Endothelial cell of umbilical vein (primary cell): ENCODE results near the gene RSL1D1. TPM values are rescaled to one million over a fixed set of nuclear protein-coding genes. Genes with fewer than 3 reads are reported as not detected.

Source experiments
- BruUV-seq: library from RNA; stranded (reverse); fragments of 400-500 nt; replicated peaks from 2 replicates; lab custom pipeline; 2021; lab: Mats Ljungman, UMichigan
- CTCF ChIA-PET: fragments of 300-600, 350-600 bp; sonication (Branson Sonifier 250); formaldehyde crosslinking; loops from one replicate; lab custom pipeline; 2021; ENCODE audit warnings: antibody characterized with exemption, inconsistent platforms; lab: Charles Lee
- POLR2A ChIA-PET: fragments of 300-600, 350-600 bp; sonication (Branson Sonifier 250); formaldehyde crosslinking; loops from one replicate; lab custom pipeline; 2021; ENCODE audit warnings: antibody characterized with exemption, inconsistent platforms; lab: Charles Lee
- DNase-seq: peaks from one replicate; pipeline ENCODE4 v3.0.0-alpha.2; 2011; ENCODE audit warnings: low read depth, low spot score
- FAIRE-seq: peaks from 2 replicates; lab custom pipeline; 2011; peaks lifted over from hg19 to GRCh38; lab: Jason Lieb, UNC
- H2AFZ ChIP-seq: 2 replicates; pipeline ENCODE4 v1.6.0; 2012; ENCODE audit warnings: low read depth, low read length, control low read depth, inconsistent platforms
- H3K27ac ChIP-seq: 2 replicates; pipeline ENCODE4 v1.5.1; 2011; ENCODE audit warnings: low read depth, mild to moderate bottlenecking, control low read depth, low read length, moderate library complexity; ENCODE audit not compliant: insufficient read depth
- H3K27me3 ChIP-seq, 2 experiments: 2 replicates each; pipeline versions ENCODE4 v1.6.0 to v1.6.1; 2011; ENCODE audit warnings: low read length in 2 of 2, mixed read lengths in 1 of 2; ENCODE audit not compliant: control insufficient read depth in 2 of 2, insufficient read depth in 2 of 2
- H3K36me3 ChIP-seq, 2 experiments: 2 replicates in 1 of 2; 3 replicates in 1 of 2; pipeline ENCODE4 v1.5.1; 2011; ENCODE audit warnings: low read length in 2 of 2, mild to moderate bottlenecking in 1 of 2, moderate library complexity in 1 of 2; ENCODE audit not compliant: control insufficient read depth in 2 of 2, insufficient read depth in 2 of 2; ENCODE audit errors: extremely low read depth in 1 of 2
- H3K4me1 ChIP-seq: 3 replicates; pipeline ENCODE4 v1.5.1; 2011; ENCODE audit warnings: mild to moderate bottlenecking, low read length; ENCODE audit not compliant: control insufficient read depth, insufficient read depth; ENCODE audit errors: extremely low read depth
- H3K4me2 ChIP-seq: 2 replicates; pipeline ENCODE4 v1.6.1; 2011; ENCODE audit warnings: low read length, control low read depth, mixed read lengths; ENCODE audit not compliant: insufficient read depth
- H3K4me3 ChIP-seq, 3 experiments: fragments of 200-600 bp in 1 of 3; sonication (generic), shearing (Covaris generic) in 1 of 3; replicated peaks in 1 of 3; 2 replicates each; pipeline ENCODE4 v1.5.1; 2011 to 2016; ENCODE audit warnings: control low read depth in 3 of 3, low read length in 3 of 3, mild to moderate bottlenecking in 2 of 3, inconsistent platforms in 1 of 3, low read depth in 1 of 3, moderate library complexity in 1 of 3; ENCODE audit not compliant: insufficient read depth in 1 of 3
- H3K79me2 ChIP-seq: 2 replicates; pipeline ENCODE4 v1.6.0; 2012; ENCODE audit warnings: low read length, inconsistent platforms; ENCODE audit not compliant: control insufficient read depth, insufficient read depth
- H3K9ac ChIP-seq: replicated peaks from 2 replicates; pipeline ENCODE3; 2011; ENCODE audit warnings: low read length, control low read depth; ENCODE audit not compliant: insufficient read depth; ENCODE audit errors: extremely low read depth
- H3K9me1 ChIP-seq: replicated peaks from 3 replicates; pipeline ENCODE4 v1.6.0; 2011; ENCODE audit warnings: mild to moderate bottlenecking, low read length; ENCODE audit not compliant: control insufficient read depth, insufficient read depth; ENCODE audit errors: extremely low read depth
- H3K9me3 ChIP-seq: replicated peaks from 2 replicates; pipeline ENCODE4 v1.5.1; 2012; ENCODE audit warnings: low read length, inconsistent platforms; ENCODE audit not compliant: control insufficient read depth, insufficient read depth
- H4K20me1 ChIP-seq: replicated peaks from 2 replicates; pipeline ENCODE3; 2011; ENCODE audit warnings: mild to moderate bottlenecking, low read length; ENCODE audit not compliant: control insufficient read depth, insufficient read depth; ENCODE audit errors: extremely low read depth
- CTCF ChIP-seq, 2 donors: IDR thresholded peaks; 1 replicate in 1 of 2; 2 replicates in 1 of 2; pipeline ENCODE4 v1.5.1; 2011; ENCODE audit warnings: low read length in 2 of 2, mild to moderate bottlenecking in 2 of 2, moderate library complexity in 2 of 2, control low read depth in 1 of 2, inconsistent platforms in 1 of 2, low read depth in 1 of 2; ENCODE audit not compliant: insufficient read depth in 1 of 2; ENCODE audit errors: extremely low read depth in 1 of 2
- EZH2 ChIP-seq: IDR thresholded peaks from 2 replicates; pipeline ENCODE4 v1.6.1; 2012; ENCODE audit warnings: borderline replicate concordance, low read depth, mild to moderate bottlenecking, moderate library complexity, low read length, inconsistent platforms; ENCODE audit not compliant: severe bottlenecking
- FOS ChIP-seq: IDR thresholded peaks from 2 replicates; pipeline ENCODE4 v1.6.1; 2011; ENCODE audit warnings: mild to moderate bottlenecking, low read length, moderate library complexity, borderline replicate concordance; ENCODE audit not compliant: insufficient read depth
- GATA2 ChIP-seq: IDR thresholded peaks from 2 replicates; pipeline ENCODE4 v1.7.0; 2011; ENCODE audit warnings: low read depth, mild to moderate bottlenecking, moderate library complexity, mixed read lengths, low read length; ENCODE audit not compliant: insufficient read length, insufficient read depth
- JUN ChIP-seq: IDR thresholded peaks from 2 replicates; pipeline ENCODE4 v1.6.1; 2011; ENCODE audit warnings: borderline replicate concordance, low read depth; ENCODE audit not compliant: insufficient read length, insufficient read depth
- MAX ChIP-seq: IDR thresholded peaks from 2 replicates; pipeline ENCODE4 v1.6.1; 2011; ENCODE audit not compliant: insufficient read depth, insufficient read length
- MYC ChIP-seq: IDR thresholded peaks from one replicate; pipeline ENCODE4 v1.6.1; 2011; ENCODE audit warnings: mild to moderate bottlenecking, low read depth, low read length
- POLR2A ChIP-seq: IDR thresholded peaks from 2 replicates; pipeline ENCODE4 v1.6.1; 2012; ENCODE audit warnings: low read depth, mild to moderate bottlenecking, control low read depth, low read length
- POLR2AphosphoS5 ChIP-seq: IDR thresholded peaks from 2 replicates; pipeline ENCODE4 v1.6.1; 2012; ENCODE audit warnings: low read depth, mild to moderate bottlenecking, control low read depth, low read length, moderate library complexity; ENCODE audit not compliant: insufficient read depth
- dilution Hi-C: fragments of 300-500 bp; cut with MboI; formaldehyde crosslinking; loops from one replicate; pipeline ENCODE4 v1.15.0; 2019; ENCODE audit warnings: low sequenced_read_pairs; ENCODE audit not compliant: extremely low pct_ligation_motif_present
- intact Hi-C: fragments of 100-400 bp; cut with micrococcal nuclease; formaldehyde crosslinking; loops from one replicate; pipeline ENCODE4 v1.10.0; 2022
- polyA plus RNA-seq, 4 experiments: library from polyadenylated mRNA; depleted of rRNA in 3 of 4; stranded (reverse) in 3 of 4; unstranded in 1 of 4; fragments of >200 nt; gene quantifications; 2 replicates each; pipeline versions ENCODE4 v1.2.1 to v1.2.3, GENCODE V29; 2011 to 2012; ENCODE audit warnings: missing spikeins in 1 of 4
- total RNA-seq: library from RNA; stranded (reverse); gene quantifications from 2 replicates; pipeline ENCODE4 v1.2.3, GENCODE V29; 2021

The RSL1D1 gene
- total and polyA plus RNA-seq, 2 donors (not counting 3 experiments of a cell fraction or from before 2014, with no cell fraction given): 17.0 to 132 TPM

- peaks cover 81% of the 10 kb centered on the region for H3K79me2 ChIP-seq
- dilution Hi-C loops (no loop called here), intact Hi-C loops (no loop called here)
- DNase-seq (no peak), FAIRE-seq (peak; percentile 33)
- H4K20me1 ChIP-seq: peaks cover 3% of the 10 kb centered on the region
- H3K9ac ChIP-seq: peak overlapping the region; percentile 18
- H3K9me3 ChIP-seq: no peaks in the 10 kb centered on the region
- POLR2A ChIA-PET: no interaction called here
- H3K27ac ChIP-seq: no peak overlapping the region
- CTCF ChIA-PET: interaction anchor here (1.1 to 3.3 kb wide), 3 partner anchors 11 to 14 kb away, joined by 3 to 29 read pairs (median 20); no protein-coding TSS in a partner anchor
- peak overlapping the region; percentile 61 for H3K4me2 ChIP-seq
- peaks cover 0 to 4% of the 10 kb centered on the region in 2 experiments for H3K36me3 ChIP-seq
- no peak overlapping the region for H2AFZ ChIP-seq
- no TSS peak for BruUV-seq
- H3K4me1 ChIP-seq: peaks cover 32% of the 10 kb centered on the region
- no peaks in the 10 kb centered on the region for H3K27me3 ChIP-seq
- H3K4me3 ChIP-seq: peak overlapping the region in 2 of 3 experiments; percentile 82 to 93
- TF ChIP-seq MYC (no peak), JUN (no peak), EZH2 (no peak), FOS (no peak), CTCF (IDR thresholded peaks at IDR 0.05; ENCODE audit: extremely low read depth in 1 of 2, insufficient read depth in 1 of 2, low read depth in 1 of 2, low read length in 2 of 2) (no peak), GATA2 (no peak), MAX (no peak), POLR2A (no peak), POLR2AphosphoS5 (no peak)
- no peaks in the 10 kb centered on the region for H3K9me1 ChIP-seq
Observed at GRCh38 chr16:11794996-11795886, 56.1 kb downstream of the RSL1D1 start.
